H9 (cell line): ENCODE results near the gene DSC1. TPM values are rescaled to one million over a fixed set of nuclear protein-coding genes. Genes with fewer than 3 reads are reported as not detected.

Source experiments
- DNase-seq: peaks from one replicate; pipeline ENCODE4 v3.0.0-alpha.2; 2017
- H2AFZ ChIP-seq: one replicate; pipeline ENCODE4 v1.6.1; 2013; ENCODE audit warnings: mild to moderate bottlenecking, low read length, control low read depth, moderate library complexity
- H2AK5ac ChIP-seq: 2 replicates; pipeline ENCODE4 v1.6.1; 2013; ENCODE audit warnings: low read length, control low read depth, mixed read lengths; ENCODE audit not compliant: insufficient read length
- H2BK120ac ChIP-seq: one replicate; pipeline ENCODE4 v1.6.1; 2013; ENCODE audit warnings: low read depth, mild to moderate bottlenecking, low read length, control low read depth, inconsistent platforms; ENCODE audit not compliant: poor library complexity, severe bottlenecking
- H2BK12ac ChIP-seq: 2 replicates; pipeline ENCODE4 v1.6.1; 2013; ENCODE audit warnings: low read length, control low read depth, mixed read lengths, low read depth; ENCODE audit not compliant: insufficient read length
- H2BK15ac ChIP-seq: 2 replicates; pipeline ENCODE4 v1.6.1; 2013; ENCODE audit warnings: low read depth, low read length, control low read depth
- H2BK20ac ChIP-seq: one replicate; pipeline ENCODE4 v1.6.1; 2013; ENCODE audit warnings: low read depth, mild to moderate bottlenecking, low read length, control low read depth, inconsistent platforms; ENCODE audit not compliant: poor library complexity, severe bottlenecking
- H2BK5ac ChIP-seq: 2 replicates; pipeline ENCODE4 v1.6.1; 2013; ENCODE audit warnings: low read length, control low read depth, mixed read lengths; ENCODE audit not compliant: insufficient read length
- H3K14ac ChIP-seq: 2 replicates; pipeline ENCODE4 v1.6.1; 2013; ENCODE audit warnings: low read length, control low read depth; ENCODE audit not compliant: insufficient read depth
- H3K18ac ChIP-seq: 2 replicates; pipeline ENCODE4 v1.6.1; 2013; ENCODE audit warnings: low read depth, mild to moderate bottlenecking, mixed read lengths, low read length, control low read depth; ENCODE audit not compliant: insufficient read length
- H3K23ac ChIP-seq: 2 replicates; pipeline ENCODE4 v1.6.1; 2013; ENCODE audit warnings: low read length, control low read depth, mixed read lengths, low read depth; ENCODE audit not compliant: insufficient read length
- H3K23me2 ChIP-seq: 2 replicates; pipeline ENCODE4 v1.6.1; 2013; ENCODE audit warnings: low read depth, mild to moderate bottlenecking, mixed read lengths, low read length, control low read depth; ENCODE audit not compliant: insufficient read length, poor library complexity, severe bottlenecking
- H3K27ac ChIP-seq: 2 replicates; pipeline ENCODE4 v1.5.1; 2013; ENCODE audit warnings: low read length, control low read depth, mixed read lengths, low read depth; ENCODE audit not compliant: insufficient read length
- H3K27me3 ChIP-seq: 2 replicates; pipeline ENCODE4 v1.6.1; 2013; ENCODE audit warnings: low read length, control low read depth, inconsistent platforms; ENCODE audit not compliant: insufficient read depth
- H3K4ac ChIP-seq: 2 replicates; pipeline ENCODE4 v1.6.1; 2013; ENCODE audit warnings: low read depth, mild to moderate bottlenecking, control low read depth, inconsistent platforms, low read length, moderate library complexity
- H3K4me1 ChIP-seq: 2 replicates; pipeline ENCODE4 v1.6.1; 2013; ENCODE audit warnings: low read length, control low read depth, inconsistent platforms; ENCODE audit not compliant: insufficient read depth
- H3K4me2 ChIP-seq: 2 replicates; pipeline ENCODE4 v1.6.1; 2013; ENCODE audit warnings: low read length, control low read depth, mixed read lengths; ENCODE audit not compliant: insufficient read length, insufficient read depth
- H3K56ac ChIP-seq: 2 replicates; pipeline ENCODE4 v1.6.1; 2013; ENCODE audit warnings: low read depth, mild to moderate bottlenecking, mixed read lengths, low read length, control low read depth; ENCODE audit not compliant: insufficient read length
- H3K79me1 ChIP-seq: 2 replicates; pipeline ENCODE4 v1.6.1; 2013; ENCODE audit warnings: low read depth, mild to moderate bottlenecking, moderate library complexity, low read length, control low read depth, inconsistent platforms; ENCODE audit not compliant: insufficient read depth, poor library complexity, severe bottlenecking
- H3K79me2 ChIP-seq: 2 replicates; pipeline ENCODE4 v1.6.1; 2013; ENCODE audit warnings: low read length, control low read depth, inconsistent platforms; ENCODE audit not compliant: insufficient read depth
- H3K9ac ChIP-seq: 2 replicates; pipeline ENCODE4 v1.6.1; 2013; ENCODE audit warnings: low read length, control low read depth, mixed read lengths; ENCODE audit not compliant: insufficient read length; ENCODE audit errors: extremely low read depth
- H3K9me3 ChIP-seq: one replicate; pipeline ENCODE4 v1.6.1; 2013; ENCODE audit warnings: low read depth, low read length, inconsistent platforms; ENCODE audit not compliant: control insufficient read depth
- H3T11ph ChIP-seq: one replicate; pipeline ENCODE4 v1.6.1; 2013; ENCODE audit warnings: mild to moderate bottlenecking, low read length, control low read depth, inconsistent platforms
- H4K20me1 ChIP-seq: one replicate; pipeline ENCODE4 v1.6.1; 2013; ENCODE audit not compliant: control insufficient read depth, insufficient read length, insufficient read depth
- H4K5ac ChIP-seq: 2 replicates; pipeline ENCODE4 v1.6.1; 2013; ENCODE audit warnings: low read depth, mild to moderate bottlenecking, mixed read lengths, low read length, control low read depth; ENCODE audit not compliant: insufficient read length
- H4K8ac ChIP-seq: replicated peaks from 2 replicates; pipeline ENCODE4 v1.6.1; 2013; ENCODE audit warnings: low read length, control low read depth, mixed read lengths, low read depth; ENCODE audit not compliant: insufficient read length
- H4K91ac ChIP-seq: 2 replicates; pipeline ENCODE4 v1.6.1; 2013; ENCODE audit warnings: low read depth, mild to moderate bottlenecking, moderate library complexity, mixed read lengths, low read length, control low read depth; ENCODE audit not compliant: insufficient read length
- H3K27ac Mint-ChIP-seq, 3 experiments: 2 replicates in 2 of 3; 3 replicates in 1 of 3; pipeline ENCODE4 v1.8.0; 2020 to 2021; ENCODE audit warnings: mixed read lengths in 3 of 3, mild to moderate bottlenecking in 1 of 3, moderate library complexity in 1 of 3
- H3K27me3 Mint-ChIP-seq: 2 replicates; pipeline ENCODE4 v1.8.0; 2021; ENCODE audit warnings: low read depth, mild to moderate bottlenecking, moderate library complexity, mixed read lengths
- H3K36me3 Mint-ChIP-seq, 3 experiments: 2 replicates in 2 of 3; 3 replicates in 1 of 3; pipeline ENCODE4 v1.8.0; 2020 to 2021; ENCODE audit warnings: low read depth in 3 of 3, mixed read lengths in 3 of 3; ENCODE audit not compliant: insufficient read depth in 1 of 3
- H3K4me1 Mint-ChIP-seq, 2 experiments: 2 replicates each; pipeline ENCODE4 v1.8.0; 2020; ENCODE audit warnings: mixed read lengths in 2 of 2
- H3K4me3 Mint-ChIP-seq, 2 experiments: 2 replicates in 1 of 2; 3 replicates in 1 of 2; pipeline ENCODE4 v1.8.0; 2020 to 2021; ENCODE audit warnings: mild to moderate bottlenecking in 2 of 2, mixed read lengths in 2 of 2, moderate library complexity in 1 of 2
- H3K9me3 Mint-ChIP-seq, 2 experiments: 2 replicates in 1 of 2; 3 replicates in 1 of 2; pipeline ENCODE4 v1.8.0; 2020; ENCODE audit warnings: mild to moderate bottlenecking in 2 of 2, mixed read lengths in 2 of 2, moderate library complexity in 1 of 2
- CTCF ChIP-seq: fragments of 200-600 bp; sonication (generic); conservative IDR thresholded peaks from 3 replicates; pipeline ENCODE4 v1.8.0; 2021; ENCODE audit warnings: antibody characterized with exemption, mild to moderate bottlenecking
- WGBS: extraction: QIAGEN DNeasy Blood & Tissue Kit; methylation state at CpG from one replicate; pipeline ENCODE4 v1.1.7; 2013; ENCODE audit warnings: missing lambda C conversion rate, low lambda C conversion rate, mixed read lengths; ENCODE audit not compliant: insufficient read length; ENCODE audit errors: extremely low coverage; 5-methylcytosine and 5-hydroxymethylcytosine counted together
- total RNA-seq: library from RNA; stranded (reverse); gene quantifications from 2 replicates; pipeline ENCODE4 v1.2.1, GENCODE V29; 2021

DSC1 gene
- total RNA-seq, 1 experiment from 2014 or later, result not detected

GRCh38 chr18:31138709-31139108 lies 23.9 kb downstream of the DSC1 start:
- H3K27me3 ChIP-seq, result no peaks in the 10 kb centered on the region
- no peak overlapping the region for H2BK12ac ChIP-seq
- no peaks in the 10 kb centered on the region for H3K23me2 ChIP-seq
- no peaks in the 10 kb centered on the region for H3K9me3 ChIP-seq
- Mint-ChIP-seq H3K9me3 (no peaks in the 10 kb centered on the region), H3K36me3 (no peaks in the 10 kb centered on the region), H3K27ac (no peak overlapping the region), H3K4me3 (no peak overlapping the region), H3K27me3 (no peaks in the 10 kb centered on the region), H3K4me1 (no peaks in the 10 kb centered on the region)
- H3K56ac ChIP-seq, result no peak overlapping the region
- H2AK5ac ChIP-seq, result no peak overlapping the region
- H3K27ac ChIP-seq, result no peak overlapping the region
- DNase-seq, result no peak
- H4K20me1 ChIP-seq, result no peaks in the 10 kb centered on the region
- H3K4me1 ChIP-seq, result no peaks in the 10 kb centered on the region
- no peak for TF ChIP-seq CTCF
- H2AFZ ChIP-seq, result no peak overlapping the region
- WGBS, result no CpG with 5 or more reads among the region's 1 CpG
- H2BK15ac ChIP-seq, result no peak overlapping the region
- H4K8ac ChIP-seq, result no peak overlapping the region
- H3K9ac ChIP-seq, result no peak overlapping the region
- no peak overlapping the region for H2BK120ac ChIP-seq
- no peak overlapping the region for H3K4me2 ChIP-seq
- no peak overlapping the region for H2BK5ac ChIP-seq
- no peaks in the 10 kb centered on the region for H3K79me1 ChIP-seq
- no peak overlapping the region for H3K23ac ChIP-seq
- H3K79me2 ChIP-seq, result no peaks in the 10 kb centered on the region
- H4K91ac ChIP-seq, result no peak overlapping the region
- H3K18ac ChIP-seq, result no peak overlapping the region
- no peak overlapping the region for H3T11ph ChIP-seq
- no peak overlapping the region for H3K14ac ChIP-seq
- H4K5ac ChIP-seq, result no peak overlapping the region
- H2BK20ac ChIP-seq, result no peak overlapping the region
- no peak overlapping the region for H3K4ac ChIP-seq
